Fibroblast of skin of scalp (primary cell): ENCODE results near the gene RTN4RL1.
A peak's percentile ranks its signal among the peaks of the same experiment; 100 is the strongest.

Experiments
- DNase-seq: peaks from one replicate; pipeline ENCODE4 v3.0.0-alpha.2; 2013

RTN4RL1 gene

GRCh38 chr17:1999557-2000251 lies 25.4 kb downstream of the RTN4RL1 start:
- DNase-seq: peak; percentile 47

DNA sequence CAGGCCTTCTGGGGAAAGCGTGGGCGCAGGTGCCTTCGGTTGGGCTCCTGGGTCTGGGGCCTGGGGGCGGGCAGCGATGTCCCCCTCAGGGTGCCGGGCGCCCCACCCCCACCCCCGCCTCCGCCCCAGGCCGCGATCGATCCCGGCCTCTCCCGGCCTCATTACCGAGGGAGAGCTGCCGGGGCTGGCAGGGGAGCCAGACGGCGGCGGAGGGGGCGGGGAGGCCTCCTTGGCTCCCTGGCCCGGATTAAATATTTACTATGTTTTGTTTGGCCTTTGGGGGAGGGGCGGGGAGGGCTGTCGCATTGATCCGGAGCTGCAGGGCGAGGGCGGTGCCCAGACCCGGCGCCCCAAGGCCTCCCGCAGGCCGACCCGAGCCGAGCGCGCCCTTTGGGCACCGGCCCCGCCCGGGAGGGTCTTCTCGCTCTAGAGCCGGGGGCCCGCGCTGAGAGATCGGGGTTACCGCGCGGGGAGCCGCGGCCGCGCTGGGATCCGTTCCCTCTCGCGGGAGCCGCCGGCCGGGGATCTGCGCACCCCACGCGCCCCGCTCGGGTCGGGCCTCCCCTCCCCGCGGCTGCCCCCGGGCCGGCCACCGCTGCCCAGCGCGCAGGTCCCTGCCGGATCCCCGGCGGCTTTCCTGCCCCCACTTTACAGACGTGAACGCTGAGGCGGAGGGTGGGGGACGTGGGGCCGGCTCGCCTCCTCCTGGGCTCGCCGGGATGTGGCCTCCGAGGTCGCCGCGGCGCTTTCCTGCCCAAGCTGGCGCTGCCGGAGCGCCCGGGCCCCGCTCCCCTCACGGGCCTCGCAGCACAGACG lies 27.0 kb downstream of the RTN4RL1 start:
- no peak for DNase-seq

GRCh38 chr17:1997289-1997926 lies 27.7 kb downstream of the RTN4RL1 start:
- no peak for DNase-seq

DNA sequence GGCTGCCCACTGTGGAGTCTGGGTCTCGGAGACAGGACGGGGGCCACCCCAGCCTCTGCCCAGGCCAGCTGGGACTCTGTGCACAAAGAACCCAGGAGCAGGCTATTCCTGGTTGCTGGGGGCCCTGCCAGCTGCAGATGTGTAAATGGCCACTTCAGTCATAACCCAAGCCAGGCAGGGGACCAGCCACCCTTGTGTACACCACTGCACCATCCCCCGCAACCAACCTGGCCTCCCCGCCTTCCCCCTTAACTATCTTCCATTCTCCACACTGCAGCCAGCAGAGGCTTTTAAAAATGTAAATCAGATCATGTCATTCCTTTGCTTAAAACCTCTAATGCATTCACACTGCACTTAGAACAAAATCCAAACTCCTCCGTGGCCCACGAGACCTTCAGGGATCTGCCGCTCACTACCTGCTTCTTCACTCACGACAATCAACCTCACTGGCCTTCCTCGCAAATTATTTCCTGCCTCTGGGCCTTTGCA lies 28.3 kb downstream of the RTN4RL1 start:
- no peak for DNase-seq

DNA sequence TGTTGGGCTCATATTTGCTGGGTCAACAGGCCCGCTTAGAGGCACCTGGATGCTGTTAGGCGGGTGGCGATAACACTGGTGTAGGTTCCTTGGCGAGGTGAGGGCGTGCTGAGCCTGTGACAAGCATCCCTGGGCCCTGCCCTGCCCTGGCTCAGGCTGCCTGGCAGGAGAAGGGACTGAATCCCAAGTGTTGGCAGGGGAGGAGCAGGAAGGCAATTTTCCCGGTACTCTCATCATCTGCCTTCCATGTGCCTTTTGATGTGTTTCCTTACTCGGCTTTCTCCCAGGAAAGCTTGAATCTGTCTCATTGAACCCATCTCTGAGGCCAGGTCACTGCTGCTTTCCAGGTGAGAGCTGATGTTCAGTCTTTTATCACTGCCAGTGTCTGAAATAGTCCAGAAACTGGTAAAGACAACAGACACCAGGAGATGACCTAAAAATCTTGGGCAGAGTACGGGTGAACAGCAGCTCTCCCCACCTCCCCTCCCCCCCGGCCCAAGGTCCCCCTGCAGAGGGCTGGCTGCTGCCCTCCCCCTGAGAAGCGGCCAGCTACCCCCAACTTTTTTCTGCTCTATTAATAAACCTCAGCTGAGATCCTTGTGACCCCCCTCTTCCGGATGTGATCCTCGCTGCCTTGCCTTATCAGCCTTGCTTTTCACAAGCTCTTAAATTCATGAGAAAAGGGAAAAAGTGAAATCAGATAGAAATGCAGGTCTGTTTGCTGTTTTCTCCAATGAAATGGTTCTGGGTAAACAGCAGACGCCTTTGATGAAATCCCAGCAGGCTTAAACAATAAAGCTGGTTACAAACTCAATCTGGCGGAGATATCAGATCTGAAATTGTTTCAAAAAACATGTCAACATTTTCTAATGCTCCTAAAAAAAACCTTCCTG lies 29.0 kb downstream of the RTN4RL1 start:
- DNase-seq: no peak

- no peak for DNase-seq
Measured at GRCh38 chr17:1995321-1995892, 29.7 kb downstream of the RTN4RL1 start.

- DNase-seq: no peak
Measured at GRCh38 chr17:1994707-1995106, 30.4 kb downstream of the RTN4RL1 start.

GRCh38 chr17:1992541-1992940 lies 32.6 kb downstream of the RTN4RL1 start:
- no peak for DNase-seq

DNA sequence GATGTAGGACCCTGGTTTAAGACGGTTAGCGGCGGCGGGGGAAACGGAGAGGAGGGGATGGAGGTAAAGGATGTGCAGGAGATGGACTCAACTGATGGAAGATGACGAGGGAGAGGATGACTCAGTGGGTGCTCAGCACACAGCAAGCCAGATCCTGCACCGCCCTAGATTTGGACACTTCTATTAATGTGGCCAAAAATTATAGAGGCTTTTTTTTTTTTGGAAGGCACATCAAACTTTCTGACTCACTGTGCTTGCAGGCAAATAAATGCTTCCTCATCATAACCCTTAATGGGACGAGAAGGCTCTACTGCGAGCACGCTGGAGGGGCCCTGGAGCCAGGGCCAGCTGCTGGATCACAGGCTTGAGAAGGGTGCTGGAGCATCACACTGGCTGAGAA lies 36.0 kb downstream of the RTN4RL1 start:
- DNase-seq: peak; percentile 86

DNA sequence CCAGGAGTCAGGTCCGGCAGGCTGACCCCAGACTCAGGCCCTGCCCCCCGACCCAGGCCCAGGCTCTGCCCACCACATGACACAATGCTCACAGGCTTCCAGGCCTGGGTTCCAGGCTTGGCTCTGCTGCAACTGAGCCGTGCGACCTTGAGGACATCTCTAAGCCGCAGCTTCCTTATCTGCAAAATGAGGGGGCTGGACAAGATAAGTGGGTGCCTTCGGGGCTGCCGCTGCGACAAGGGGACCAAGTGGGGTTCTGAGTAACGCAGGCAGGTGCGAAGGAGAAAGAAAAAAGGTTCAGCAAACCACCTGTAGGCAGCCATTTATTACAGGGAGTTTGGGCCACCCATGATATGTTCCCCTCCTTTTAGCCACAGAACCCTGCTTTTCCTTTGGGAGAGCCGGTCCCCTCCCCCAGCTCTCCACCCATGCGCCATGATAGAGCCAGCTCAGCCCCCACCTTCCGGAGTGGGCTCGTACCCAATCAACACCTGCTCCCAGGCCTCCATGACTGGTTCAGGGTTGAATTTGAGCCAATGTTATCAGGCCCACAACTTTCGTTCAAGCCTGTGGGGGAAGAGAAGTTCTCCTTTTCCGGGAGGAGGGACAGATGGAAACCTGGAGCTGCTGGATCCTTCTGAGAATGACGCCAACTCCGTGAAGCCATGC lies 38.2 kb downstream of the RTN4RL1 start:
- no peak for DNase-seq

DNA sequence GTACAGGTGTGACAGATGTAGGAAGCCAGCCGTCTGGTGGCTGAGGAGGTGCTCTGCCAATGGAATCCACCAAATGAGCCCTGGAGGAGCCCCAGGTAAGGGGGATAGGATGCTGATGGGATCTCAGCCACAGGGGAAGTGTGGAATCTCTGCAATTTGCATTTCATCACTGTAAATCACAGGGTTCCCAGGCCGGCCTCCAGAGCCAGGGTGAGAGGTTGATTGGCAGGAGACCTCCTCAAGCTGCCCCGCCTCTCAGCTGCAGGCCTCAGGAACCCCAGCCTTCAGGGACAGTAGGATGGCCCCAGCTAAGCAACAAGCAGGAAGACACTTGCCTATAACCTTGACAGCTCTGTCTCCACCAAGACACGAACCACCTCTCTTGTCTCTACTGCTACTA lies 39.4 kb downstream of the RTN4RL1 start:
- no peak for DNase-seq

GRCh38 chr17:1985093-1985492 lies 40.0 kb downstream of the RTN4RL1 start:
- no peak for DNase-seq

GRCh38 chr17:1982793-1983366 lies 42.3 kb downstream of the RTN4RL1 start:
- peak; percentile 66 for DNase-seq

GRCh38 chr17:1980665-1981250 lies 44.4 kb downstream of the RTN4RL1 start:
- DNase-seq: no peak

DNA sequence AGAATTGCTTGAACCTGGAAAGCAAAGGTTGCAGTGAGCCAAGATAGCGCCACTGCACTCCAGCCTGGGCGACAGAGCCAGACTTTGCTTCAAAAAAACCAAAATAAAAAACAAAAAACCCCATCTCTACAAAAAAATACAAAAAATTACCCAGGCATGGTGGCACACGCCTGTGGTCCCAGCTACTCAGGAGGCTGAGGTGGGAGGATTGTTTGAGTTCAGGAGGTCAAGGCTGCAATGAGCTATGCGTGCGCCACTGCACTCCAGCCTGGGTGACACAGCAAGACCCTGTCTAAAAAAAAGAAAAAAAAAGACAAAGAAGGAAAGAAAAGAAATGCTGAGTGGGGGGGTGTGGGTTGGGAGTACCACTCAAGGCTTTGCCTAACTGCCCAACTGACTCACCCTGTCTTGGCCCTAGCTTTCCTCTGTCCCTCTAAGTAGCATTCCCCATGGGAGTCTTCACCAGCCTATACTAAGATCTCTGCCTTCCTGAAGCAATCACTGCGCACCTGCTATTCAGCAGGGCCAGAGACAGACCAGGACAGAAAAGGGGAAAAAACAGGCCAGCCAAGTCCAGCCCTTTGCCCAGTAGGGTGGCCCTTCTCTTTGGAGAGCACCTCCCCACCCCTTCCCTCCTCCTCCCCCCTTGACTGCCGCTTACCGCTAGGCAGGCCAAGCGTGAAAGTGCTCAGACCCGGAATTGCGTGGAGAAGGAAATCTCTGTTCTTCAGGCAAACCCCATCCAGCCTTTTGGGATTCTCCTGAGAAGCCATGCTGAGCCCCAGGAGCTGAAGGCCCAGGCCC lies 45.8 kb downstream of the RTN4RL1 start:
- DNase-seq: no peak

GRCh38 chr17:1978396-1978949 lies 46.7 kb downstream of the RTN4RL1 start:
- DNase-seq: no peak

DNA sequence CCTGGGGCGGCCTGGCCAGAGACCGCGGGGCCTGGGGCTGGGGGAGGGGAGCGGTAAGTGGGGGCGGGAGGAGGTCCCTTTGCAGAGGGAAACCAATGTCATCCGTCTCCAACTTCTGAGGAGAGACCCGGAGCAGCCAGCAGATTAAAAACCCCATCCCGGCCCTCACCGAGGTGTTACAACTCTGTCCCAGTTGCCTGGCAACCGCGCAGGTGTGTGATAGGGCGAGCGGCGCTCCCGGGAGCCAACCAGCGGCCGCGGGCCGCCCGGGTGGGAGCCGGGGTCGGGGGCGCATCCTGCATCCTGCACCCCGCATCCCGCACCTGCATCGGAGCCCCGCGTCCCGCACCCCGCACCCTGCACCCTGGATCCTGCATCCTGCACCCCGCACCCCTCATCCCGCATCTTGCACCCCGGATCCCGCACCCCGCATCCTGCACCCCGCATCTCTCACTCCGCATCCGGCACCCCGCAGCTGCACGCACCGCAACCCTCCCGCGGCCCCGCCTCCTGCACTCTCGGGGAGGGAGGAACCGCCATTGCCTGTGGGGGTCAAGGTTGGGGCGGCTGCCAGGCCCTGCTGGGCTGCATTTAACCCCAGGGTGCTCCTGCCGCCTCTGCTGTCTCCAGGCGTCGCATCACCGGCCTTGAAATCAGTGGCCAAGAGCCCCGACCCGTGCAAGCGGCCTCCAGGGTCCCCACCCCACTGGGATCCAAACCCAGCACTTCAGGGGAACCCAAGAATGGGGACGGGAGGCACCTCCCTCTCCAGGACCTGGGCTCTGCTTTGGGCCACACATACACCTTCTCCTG lies 47.3 kb downstream of the RTN4RL1 start:
- DNase-seq: no peak

GRCh38 chr17:1976683-1977064 lies 48.5 kb downstream of the RTN4RL1 start:
- no peak for DNase-seq
